GM12865 (cell line): ENCODE results near the gene SMARCB1.
"Not testable (repeated sequence)": the region's sequence is repeated elsewhere in the genome, so short reads cannot be mapped to it uniquely, and the experiment has no call there.

Experiments
- DNase-seq: peaks from one replicate; pipeline ENCODE4 v3.0.0; 2010; ENCODE audit warnings: low read depth
- H3K4me3 ChIP-seq: 2 replicates; pipeline ENCODE4 v1.5.1; 2011; ENCODE audit warnings: mild to moderate bottlenecking, low read depth, low read length, control low read depth
- TF ChIP-seq, protein P1 (sequence below): IDR thresholded peaks from 2 replicates; pipeline ENCODE4 v1.5.1; 2011; ENCODE audit warnings: low read length, control low read depth, low read depth, inconsistent platforms; ENCODE audit not compliant: insufficient read depth; ENCODE audit errors: missing control alignments

SMARCB1 gene

DNA sequence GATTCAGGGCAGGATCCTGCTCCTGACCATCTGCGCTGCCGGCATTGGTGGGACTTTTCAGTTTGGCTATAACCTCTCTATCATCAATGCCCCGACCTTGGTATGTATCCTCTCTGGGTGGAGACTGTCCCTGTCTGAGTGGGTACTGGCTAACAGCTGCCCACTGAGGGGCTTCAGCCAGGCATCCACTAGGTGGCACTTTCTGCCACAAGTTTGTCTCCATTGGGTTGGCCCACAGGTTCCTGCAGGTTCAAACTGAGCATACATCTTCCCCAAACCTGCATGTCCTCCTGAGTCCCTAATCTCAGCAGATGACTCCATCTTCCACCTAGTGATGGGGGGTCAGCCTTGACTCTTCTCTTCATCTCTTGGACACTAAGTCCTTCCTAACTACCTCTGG is 75.3 kb downstream of the SMARCB1 start:
- peak; percentile 75 for DNase-seq
- TF ChIP-seq, protein P1, sequence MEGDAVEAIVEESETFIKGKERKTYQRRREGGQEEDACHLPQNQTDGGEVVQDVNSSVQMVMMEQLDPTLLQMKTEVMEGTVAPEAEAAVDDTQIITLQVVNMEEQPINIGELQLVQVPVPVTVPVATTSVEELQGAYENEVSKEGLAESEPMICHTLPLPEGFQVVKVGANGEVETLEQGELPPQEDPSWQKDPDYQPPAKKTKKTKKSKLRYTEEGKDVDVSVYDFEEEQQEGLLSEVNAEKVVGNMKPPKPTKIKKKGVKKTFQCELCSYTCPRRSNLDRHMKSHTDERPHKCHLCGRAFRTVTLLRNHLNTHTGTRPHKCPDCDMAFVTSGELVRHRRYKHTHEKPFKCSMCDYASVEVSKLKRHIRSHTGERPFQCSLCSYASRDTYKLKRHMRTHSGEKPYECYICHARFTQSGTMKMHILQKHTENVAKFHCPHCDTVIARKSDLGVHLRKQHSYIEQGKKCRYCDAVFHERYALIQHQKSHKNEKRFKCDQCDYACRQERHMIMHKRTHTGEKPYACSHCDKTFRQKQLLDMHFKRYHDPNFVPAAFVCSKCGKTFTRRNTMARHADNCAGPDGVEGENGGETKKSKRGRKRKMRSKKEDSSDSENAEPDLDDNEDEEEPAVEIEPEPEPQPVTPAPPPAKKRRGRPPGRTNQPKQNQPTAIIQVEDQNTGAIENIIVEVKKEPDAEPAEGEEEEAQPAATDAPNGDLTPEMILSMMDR, result peak; percentile 77
- no peak overlapping the region for H3K4me3 ChIP-seq

DNA sequence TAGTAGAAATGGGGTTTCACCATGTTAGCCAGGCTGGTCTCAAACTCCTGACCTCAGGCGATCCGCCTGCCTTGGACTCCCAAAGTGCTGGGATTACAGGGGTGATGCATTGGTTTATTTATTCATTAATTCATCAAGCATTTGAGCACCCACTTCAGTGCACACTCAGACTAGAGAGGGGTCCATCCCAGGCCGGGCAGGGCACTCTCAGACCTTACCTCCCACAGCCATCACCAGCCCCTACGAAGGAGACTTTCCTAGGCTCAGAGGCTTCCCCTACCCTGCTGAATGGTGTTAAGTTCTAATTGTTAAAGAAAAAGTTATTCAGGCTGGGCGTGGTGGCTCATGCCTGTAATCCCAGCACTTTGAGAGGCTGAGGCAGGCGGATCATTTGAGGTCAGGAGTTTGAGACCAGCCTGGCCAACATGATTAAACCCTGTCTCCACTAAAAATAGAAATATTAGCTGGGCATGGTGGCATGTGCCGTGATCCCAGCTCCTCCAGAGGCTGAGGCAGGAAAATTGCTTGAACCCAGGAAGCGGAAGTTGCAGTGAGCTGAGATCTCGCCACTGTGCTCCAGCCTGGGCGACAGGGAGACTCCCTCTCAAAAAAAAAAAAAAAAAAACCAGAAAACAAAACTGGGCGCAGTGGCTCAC is 77.9 kb downstream of the SMARCB1 start:
- not testable (repeated sequence) for H3K4me3 ChIP-seq, DNase-seq

DNA sequence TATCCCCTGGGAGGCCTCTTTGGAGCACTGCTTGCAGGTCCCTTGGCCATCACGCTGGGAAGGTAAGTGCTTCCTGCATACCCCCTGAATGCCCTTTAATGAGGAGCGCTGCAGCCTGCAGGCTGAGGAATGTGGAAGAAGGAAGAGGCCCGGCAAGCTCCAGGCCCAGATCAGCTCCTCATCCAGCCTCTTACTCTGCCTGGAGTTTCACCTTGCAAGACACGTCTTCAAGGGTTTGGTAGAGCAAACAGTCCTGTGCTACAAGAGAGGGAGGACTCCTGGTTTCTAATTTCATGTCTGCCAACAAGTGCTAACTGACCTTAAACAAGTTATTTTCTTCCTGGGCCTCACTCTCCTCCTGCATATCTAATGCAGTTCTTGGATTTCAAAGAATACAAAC is 81.8 kb downstream of the SMARCB1 start:
- H3K4me3 ChIP-seq, result no peak overlapping the region
- TF ChIP-seq, protein P1, result no peak
- no peak for DNase-seq

DNA sequence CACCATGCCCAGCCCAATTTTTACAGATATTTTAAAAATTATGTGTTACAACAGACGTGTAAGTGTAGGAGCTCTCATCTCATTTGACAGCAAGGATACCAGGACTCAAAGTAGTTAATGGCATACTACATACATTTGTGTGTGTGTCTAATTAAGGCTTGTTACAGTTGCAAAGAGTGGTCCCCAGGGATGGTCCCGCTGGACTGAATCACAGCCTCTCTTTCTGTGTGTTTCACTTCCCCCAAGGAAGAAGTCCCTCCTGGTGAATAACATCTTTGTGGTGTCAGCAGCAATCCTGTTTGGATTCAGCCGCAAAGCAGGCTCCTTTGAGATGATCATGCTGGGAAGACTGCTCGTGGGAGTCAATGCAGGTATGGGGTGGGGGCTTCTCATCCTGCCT is 88.1 kb downstream of the SMARCB1 start:
- no peak overlapping the region for H3K4me3 ChIP-seq
- DNase-seq, result no peak
- TF ChIP-seq, protein P1, result no peak

DNA sequence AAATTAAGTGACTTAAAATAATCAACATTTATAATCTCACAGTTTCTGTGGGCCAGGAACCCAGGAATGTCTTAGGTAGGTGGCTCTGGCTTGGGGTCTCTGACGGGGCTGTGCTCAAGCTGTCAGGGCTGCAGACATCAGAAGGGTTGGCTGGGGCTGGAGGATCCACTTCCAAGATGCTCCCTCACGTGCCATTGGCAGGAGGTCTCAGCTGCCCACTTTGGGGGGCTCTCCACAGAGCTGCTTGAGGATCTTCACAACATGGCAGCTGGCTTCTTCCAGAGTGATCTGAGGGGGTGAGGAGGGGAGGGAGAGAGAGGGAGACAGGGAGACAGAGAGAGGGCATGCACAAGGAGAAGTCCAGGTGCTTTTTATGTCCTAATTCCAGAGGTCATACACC is 89.0 kb downstream of the SMARCB1 start:
- DNase-seq, result no peak
- TF ChIP-seq, protein P1, result no peak
- no peak overlapping the region for H3K4me3 ChIP-seq

DNA sequence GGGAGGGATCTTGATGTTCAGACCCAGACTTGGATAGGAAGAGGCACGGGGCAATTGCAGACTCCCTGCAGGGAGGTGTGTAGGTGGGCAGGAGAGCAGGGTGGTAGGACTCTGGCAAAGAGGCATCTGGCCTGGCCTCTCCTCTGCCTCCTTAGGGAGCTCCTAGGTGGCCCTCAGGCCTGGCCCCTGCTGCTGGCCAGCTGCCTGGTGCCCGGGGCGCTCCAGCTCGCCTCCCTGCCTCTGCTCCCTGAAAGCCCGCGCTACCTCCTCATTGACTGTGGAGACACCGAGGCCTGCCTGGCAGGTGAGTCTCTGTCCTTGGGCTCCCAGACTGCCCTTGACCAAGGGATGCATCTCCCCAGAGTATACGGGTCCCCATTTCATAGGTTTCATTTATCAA is 90.8 kb downstream of the SMARCB1 start:
- TF ChIP-seq, protein P1, result no peak
- no peak for DNase-seq
- no peak overlapping the region for H3K4me3 ChIP-seq

DNA sequence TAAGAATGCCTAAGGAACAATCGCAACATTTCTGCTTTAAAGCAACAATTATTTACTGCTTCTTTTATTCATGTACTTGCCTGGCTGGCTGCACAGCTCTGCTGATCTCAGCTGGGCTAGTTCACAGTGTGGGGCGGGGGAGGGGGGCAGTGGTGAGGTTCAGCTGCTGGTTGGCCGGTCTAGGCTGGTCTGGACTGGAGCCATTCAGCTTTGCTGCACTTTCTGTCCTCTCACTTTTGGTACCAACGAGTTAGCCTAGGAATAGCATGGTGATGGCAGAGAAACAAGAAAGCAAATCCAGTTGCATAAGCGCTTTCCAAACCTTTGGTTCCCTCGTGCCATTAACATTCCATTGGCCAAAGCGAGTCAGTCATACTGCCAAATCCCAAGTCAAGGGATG is 91.5 kb downstream of the SMARCB1 start:
- TF ChIP-seq, protein P1, result no peak
- DNase-seq, result no peak
- H3K4me3 ChIP-seq, result no peak overlapping the region
